GM19099 (cell line): Measurements from ENCODE around the gene TRMT5.

Experiments used
- POLR2A ChIP-seq: IDR thresholded peaks from 3 replicates; pipeline ENCODE4 v1.6.1; 2011; ENCODE audit warnings: low read depth; ENCODE audit not compliant: insufficient read length; ENCODE audit errors: extremely low read depth

The TRMT5 gene

DNA sequence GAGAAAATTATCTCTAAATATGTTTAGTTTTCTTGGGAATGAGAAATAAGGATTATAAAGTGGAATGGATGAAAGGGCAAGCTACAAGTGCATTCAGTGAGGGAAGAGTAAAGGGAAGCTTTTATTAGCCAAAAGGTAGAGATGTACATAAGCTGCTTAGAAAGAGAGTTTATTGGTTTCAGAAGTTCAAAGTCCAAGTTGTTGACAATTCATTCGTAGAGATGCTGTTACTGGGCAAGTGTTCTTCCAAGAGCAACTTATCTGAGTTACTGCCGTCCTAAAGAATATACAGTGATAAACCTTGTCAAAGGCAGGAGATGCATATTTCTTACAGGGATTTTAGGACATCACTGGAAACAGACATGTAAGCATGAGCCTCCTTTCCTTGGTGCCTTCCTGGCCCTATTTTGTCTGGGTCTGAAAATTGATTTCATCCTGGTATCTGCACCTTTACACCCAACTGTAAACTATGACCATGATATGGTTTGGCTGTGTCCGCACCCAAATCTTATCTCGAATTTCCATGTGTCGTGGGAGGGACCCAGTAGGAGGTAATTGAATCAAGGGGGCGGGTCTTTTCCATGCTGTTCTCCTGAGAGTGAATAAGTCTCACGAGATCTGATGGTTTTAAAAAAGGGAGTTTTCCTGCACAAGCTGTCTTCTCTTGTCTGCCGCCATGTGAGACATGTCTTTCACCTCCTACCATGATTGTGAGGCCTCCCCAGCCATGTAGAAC, 46.8 kb downstream of the TRMT5 start:
- TF ChIP-seq POLR2A = no peak

DNA sequence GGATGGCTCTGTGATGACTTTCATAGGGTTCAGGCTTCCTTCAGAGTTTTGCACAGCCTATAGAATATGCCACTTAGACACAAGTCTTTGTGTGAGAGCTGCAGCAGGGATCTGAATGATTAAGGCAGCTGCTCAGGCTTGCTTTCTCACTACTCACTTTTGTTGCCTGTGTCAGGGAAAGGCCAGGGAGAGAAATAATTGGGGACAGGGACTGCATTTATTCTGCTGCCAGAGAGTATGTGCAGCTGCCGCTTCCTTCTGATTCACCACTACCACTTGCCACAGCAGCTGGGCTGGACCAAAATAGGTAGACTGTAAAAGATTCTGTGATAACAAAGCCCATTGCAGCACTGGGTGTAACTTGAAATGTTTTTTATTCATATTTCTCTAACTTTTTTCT, 49.7 kb downstream of the TRMT5 start:
- no peak for TF ChIP-seq POLR2A

DNA sequence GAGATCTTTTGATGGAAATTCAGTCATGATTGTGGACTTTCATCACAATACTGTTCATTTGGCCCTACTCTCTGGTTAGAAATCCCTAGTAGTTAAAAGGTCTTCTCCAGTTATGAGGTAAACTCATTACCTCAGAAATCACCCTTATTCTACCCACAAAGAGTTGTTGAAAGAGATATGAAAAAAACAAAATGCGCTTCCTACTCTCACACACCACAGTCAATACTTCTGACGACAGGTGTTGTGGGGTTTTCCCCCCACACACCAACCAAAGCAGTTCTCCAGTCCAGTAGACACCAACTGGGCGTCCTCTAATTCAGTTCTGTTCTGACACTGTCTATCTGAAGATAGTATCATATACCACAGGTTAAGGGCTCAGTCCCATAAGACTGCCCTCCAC, 54.9 kb downstream of the TRMT5 start:
- TF ChIP-seq POLR2A = no peak

DNA sequence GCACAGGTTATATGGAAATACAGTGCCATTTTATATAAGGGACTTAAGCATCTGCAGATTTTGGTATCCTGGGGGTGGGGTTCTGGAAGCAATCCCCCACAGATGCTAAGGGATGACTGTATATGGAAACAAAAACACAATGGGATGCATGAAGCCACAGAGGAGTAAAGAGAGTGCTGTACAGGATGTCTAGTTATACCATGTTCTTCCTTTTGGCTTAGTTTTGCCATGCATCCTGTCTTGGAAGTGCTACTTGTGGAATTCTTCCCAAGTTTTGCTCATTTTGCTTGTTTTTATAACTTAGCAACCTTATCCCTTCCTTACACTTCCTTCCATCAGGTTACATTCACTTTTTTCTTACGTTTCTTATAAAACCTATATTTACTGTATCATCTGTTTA, 55.6 kb downstream of the TRMT5 start:
- no peak for TF ChIP-seq POLR2A

DNA sequence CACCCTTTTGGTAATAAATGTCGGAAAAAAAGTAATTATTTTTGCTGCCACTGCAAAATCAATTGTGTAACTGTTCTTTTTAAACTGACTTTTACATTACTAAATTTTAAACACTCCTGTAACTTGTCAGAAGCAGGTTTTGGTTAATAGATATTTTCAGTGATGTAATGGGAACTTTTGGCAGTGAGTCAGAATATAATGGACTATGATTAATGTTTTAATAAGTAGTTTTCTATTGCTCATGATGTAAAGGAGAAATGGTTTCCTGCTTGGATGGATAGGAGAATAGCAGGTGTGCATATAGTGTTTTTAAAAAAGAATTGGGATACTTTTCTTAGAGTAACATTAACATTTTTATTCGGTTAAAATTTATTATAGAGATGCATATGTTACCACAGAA, 58.8 kb downstream of the TRMT5 start:
- TF ChIP-seq POLR2A = no peak
